Gastroesophageal sphincter (tissue), 4 donors: ENCODE measurements around the gene ARHGEF16. TPM values are rescaled to one million over a fixed set of nuclear protein-coding genes. Genes with fewer than 3 reads are reported as not detected.

ENCODE experiments used
- ATAC-seq: fragments of 150-250 bp; one replicate; pipeline ENCODE4 v1.9.1; 2016; ENCODE audit warnings: mild to moderate bottlenecking, moderate library complexity
- H3K27ac ChIP-seq, 4 donors: fragments of 200-600 bp; sonication (generic) in 3 of 4; 1 replicate in 3 of 4; 2 replicates in 1 of 4; pipeline ENCODE4 v1.5.1; 2016 to 2019
- H3K27me3 ChIP-seq: fragments of 200-600 bp; sonication (generic); one replicate; pipeline ENCODE4 v1.5.1; 2019
- H3K36me3 ChIP-seq, 2 donors: fragments of 200-600 bp; sonication (generic); one replicate each; pipeline ENCODE4 v1.5.1; 2019; ENCODE audit warnings: control low read depth in 1 of 2
- H3K4me1 ChIP-seq, 3 donors: fragments of 200-600 bp; sonication (generic); 1 replicate in 2 of 3; 2 replicates in 1 of 3; pipeline ENCODE4 v1.5.1; 2016 to 2019; ENCODE audit warnings: control low read depth in 2 of 3
- H3K4me3 ChIP-seq, 2 donors: fragments of 200-600 bp; sonication (generic); one replicate each; pipeline ENCODE4 v1.5.1; 2019; ENCODE audit warnings: mild to moderate bottlenecking in 1 of 2, moderate library complexity in 1 of 2
- H3K9me3 ChIP-seq, 3 donors: fragments of 200-600 bp; sonication (generic); one replicate each; pipeline ENCODE4 v1.5.1; 2017 to 2019; ENCODE audit warnings: control low read depth in 2 of 3
- EP300 ChIP-seq: sonication (generic); formaldehyde crosslinking; IDR thresholded peaks from one replicate; pipeline ENCODE4 v1.6.1; 2017; ENCODE audit warnings: antibody characterized with exemption, mild to moderate bottlenecking
- POLR2A ChIP-seq, 2 donors: fragments of 450-650 bp; IDR thresholded peaks; one replicate each; pipeline ENCODE4 v1.6.1; 2017; ENCODE audit warnings: antibody characterized with exemption in 2 of 2, mild to moderate bottlenecking in 2 of 2, moderate library complexity in 1 of 2
- POLR2AphosphoS5 ChIP-seq: sonication (generic); formaldehyde crosslinking; IDR thresholded peaks from one replicate; pipeline ENCODE4 v1.6.1; 2017; ENCODE audit warnings: antibody characterized with exemption
- WGBS, 2 donors: methylation state at CpG; one replicate each; pipeline ENCODE4 v1.1.5; 2018; ENCODE audit warnings: low coverage in 1 of 2; 5-methylcytosine and 5-hydroxymethylcytosine counted together
- total RNA-seq, 4 donors: library from RNA; depleted of rRNA; stranded (reverse); fragments of >200 nt; gene quantifications; one replicate each; pipeline ENCODE4 v1.1.0, GENCODE V29; 2016
- TF ChIP-seq, protein P1 (sequence below), 4 experiments: fragments of 200-600 bp in 2 of 4; fragments of 450-650 bp in 2 of 4; sonication (generic) in 1 of 4; IDR thresholded peaks; one replicate each; pipeline ENCODE4 v1.5.1; 2017 to 2019; ENCODE audit warnings: antibody characterized with exemption in 4 of 4, mild to moderate bottlenecking in 2 of 4, moderate library complexity in 2 of 4

The ARHGEF16 gene
- total RNA-seq, 4 donors from 2014 or later, result 0.54 to 2.3 (median 0.87) TPM

DNA sequence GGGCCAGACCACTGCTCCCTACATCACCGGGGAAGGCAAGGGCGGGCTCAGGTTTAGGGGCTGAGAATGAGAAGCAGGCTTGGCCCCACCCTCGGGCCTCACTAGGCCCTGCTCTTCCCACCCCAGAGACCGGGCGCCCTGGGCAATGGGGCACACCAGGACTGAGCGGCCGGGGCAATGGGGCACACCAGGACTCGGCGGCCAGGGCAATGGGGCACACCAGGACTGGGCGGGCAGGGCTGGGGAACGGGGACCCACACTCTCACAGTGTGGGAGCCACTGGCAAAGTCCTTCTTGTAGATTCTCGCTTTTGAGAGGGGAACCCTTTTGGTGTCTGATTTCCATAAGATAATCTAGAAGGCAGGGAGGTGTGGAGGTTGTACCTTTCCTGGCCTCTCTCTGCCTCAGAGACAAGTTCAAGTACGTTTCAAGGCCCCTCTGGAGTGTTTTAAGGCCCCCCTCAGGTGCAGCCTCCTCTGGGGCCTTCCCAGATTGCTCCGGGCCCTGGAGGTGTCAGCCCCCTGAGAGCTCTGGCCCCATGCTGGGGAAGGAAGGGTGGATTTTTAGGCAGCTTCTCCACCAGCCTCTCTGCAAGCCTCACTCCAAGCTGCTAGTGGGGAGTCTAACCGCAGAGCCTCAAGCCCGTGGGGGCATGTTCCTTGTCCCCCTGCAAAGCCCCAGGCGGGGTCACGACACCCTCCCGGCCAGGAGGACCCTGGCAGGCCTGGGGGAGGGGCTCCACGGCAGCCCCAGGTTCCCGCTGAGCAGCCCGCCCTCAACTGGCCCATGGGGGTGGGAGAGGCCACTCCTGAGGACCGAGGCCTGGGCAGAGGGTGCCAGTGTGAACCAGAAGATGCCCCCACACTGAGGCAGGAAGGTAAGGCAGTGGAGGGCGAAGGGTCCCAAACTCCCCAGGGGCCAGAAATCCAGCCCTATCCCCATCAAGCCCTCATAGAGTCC is 66.2 kb downstream of the ARHGEF16 start:
- Histone ChIP-seq H3K9me3 (no peaks in the 10 kb centered on the region), H3K27ac (no peak overlapping the region), H3K36me3 (no peaks in the 10 kb centered on the region), H3K27me3 (peaks cover 14% of the 10 kb centered on the region), H3K4me1 (no peaks in the 10 kb centered on the region), H3K4me3 (no peak overlapping the region)
- TF ChIP-seq POLR2AphosphoS5, result no peak
- no peak for ATAC-seq
- 88 to 95% methylated on average over 2 to 3 of the region's 24 CpGs for WGBS, 2 donors

GRCh38 chr1:3521426-3521825 is 67.0 kb downstream of the ARHGEF16 start:
- no CpG with 5 or more reads among the region's 16 CpGs for WGBS, 2 donors
- H3K4me1 ChIP-seq, result no peaks in the 10 kb centered on the region

GRCh38 chr1:3522112-3522511 is 67.6 kb downstream of the ARHGEF16 start:
- no peak overlapping the region for H3K4me3 ChIP-seq
- H3K27me3 ChIP-seq, result peaks cover 26% of the 10 kb centered on the region
- no peaks in the 10 kb centered on the region for H3K36me3 ChIP-seq
- no peaks in the 10 kb centered on the region for H3K9me3 ChIP-seq
- H3K4me1 ChIP-seq, result no peaks in the 10 kb centered on the region
- 100% methylated on average over 1 of the region's 13 CpGs; no CpG with 5 or more reads in 1 of the 2 donors for WGBS, 2 donors
- ATAC-seq, result no peak
- H3K27ac ChIP-seq, result no peak overlapping the region
- TF ChIP-seq POLR2A (IDR thresholded peaks at IDR 0.05), result no peak
- TF ChIP-seq, protein P1, sequence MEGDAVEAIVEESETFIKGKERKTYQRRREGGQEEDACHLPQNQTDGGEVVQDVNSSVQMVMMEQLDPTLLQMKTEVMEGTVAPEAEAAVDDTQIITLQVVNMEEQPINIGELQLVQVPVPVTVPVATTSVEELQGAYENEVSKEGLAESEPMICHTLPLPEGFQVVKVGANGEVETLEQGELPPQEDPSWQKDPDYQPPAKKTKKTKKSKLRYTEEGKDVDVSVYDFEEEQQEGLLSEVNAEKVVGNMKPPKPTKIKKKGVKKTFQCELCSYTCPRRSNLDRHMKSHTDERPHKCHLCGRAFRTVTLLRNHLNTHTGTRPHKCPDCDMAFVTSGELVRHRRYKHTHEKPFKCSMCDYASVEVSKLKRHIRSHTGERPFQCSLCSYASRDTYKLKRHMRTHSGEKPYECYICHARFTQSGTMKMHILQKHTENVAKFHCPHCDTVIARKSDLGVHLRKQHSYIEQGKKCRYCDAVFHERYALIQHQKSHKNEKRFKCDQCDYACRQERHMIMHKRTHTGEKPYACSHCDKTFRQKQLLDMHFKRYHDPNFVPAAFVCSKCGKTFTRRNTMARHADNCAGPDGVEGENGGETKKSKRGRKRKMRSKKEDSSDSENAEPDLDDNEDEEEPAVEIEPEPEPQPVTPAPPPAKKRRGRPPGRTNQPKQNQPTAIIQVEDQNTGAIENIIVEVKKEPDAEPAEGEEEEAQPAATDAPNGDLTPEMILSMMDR (IDR thresholded peaks at IDR 0.05), result no peak
- TF ChIP-seq POLR2AphosphoS5, result no peak
- no peak for TF ChIP-seq EP300

More at GRCh38 chr1:3521426-3521825, 67.0 kb downstream of the ARHGEF16 start:
- TF ChIP-seq POLR2AphosphoS5 (no peak), POLR2A (IDR thresholded peaks at IDR 0.05) (no peak)
- TF ChIP-seq, protein P1 (IDR thresholded peaks at IDR 0.05), result no peak
- Histone ChIP-seq H3K36me3 (no peaks in the 10 kb centered on the region), H3K4me3 (no peak overlapping the region), H3K27me3 (peaks cover 21% of the 10 kb centered on the region), H3K9me3 (no peaks in the 10 kb centered on the region), H3K27ac (no peak overlapping the region)
- no peak for ATAC-seq

DNA sequence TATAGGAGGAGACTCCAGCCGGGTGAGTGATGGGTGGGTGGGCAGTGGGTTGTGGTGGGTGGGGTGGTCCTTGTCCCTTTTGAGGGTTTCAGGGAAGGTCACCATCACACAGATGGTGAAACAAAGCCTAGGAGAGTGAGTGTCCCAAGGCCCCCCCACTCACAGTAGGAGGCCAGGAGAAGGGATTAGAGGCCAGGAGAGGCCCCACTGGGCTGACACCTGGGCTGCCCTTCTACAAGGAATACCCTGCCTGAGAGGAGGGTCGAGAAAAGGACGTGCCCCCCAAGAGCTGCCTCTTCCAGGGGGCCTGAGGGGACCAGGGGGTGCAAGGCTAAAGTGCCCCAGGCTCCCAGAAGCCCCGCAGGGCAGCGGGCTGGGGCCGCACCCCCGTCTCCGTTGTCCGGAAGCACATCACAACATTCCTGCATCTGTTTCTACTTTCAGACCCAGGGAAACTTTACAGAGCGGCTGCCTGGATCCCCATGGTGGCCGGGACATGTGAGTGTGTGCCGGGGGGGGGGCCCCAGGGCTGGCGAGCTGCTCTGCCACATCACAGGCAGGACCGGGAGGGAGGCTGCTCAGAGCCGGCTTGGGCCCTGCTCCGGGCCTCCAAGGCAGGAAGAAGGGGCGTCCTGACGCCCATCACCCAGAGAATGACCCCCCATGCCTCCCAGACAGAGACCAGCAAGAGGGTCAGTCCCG is 68.2 kb downstream of the ARHGEF16 start:
- peaks cover 32% of the 10 kb centered on the region for H3K27me3 ChIP-seq
- H3K9me3 ChIP-seq, result no peaks in the 10 kb centered on the region
- no peaks in the 10 kb centered on the region for H3K36me3 ChIP-seq
- no peaks in the 10 kb centered on the region for H3K4me1 ChIP-seq
- WGBS, 2 donors, result 100% methylated on average over 1 of the region's 19 CpGs; no CpG with 5 or more reads in 1 of the 2 donors
- H3K4me3 ChIP-seq, result no peak overlapping the region
- H3K27ac ChIP-seq, result no peak overlapping the region
- no peak for TF ChIP-seq EP300
- TF ChIP-seq, protein P1 (IDR thresholded peaks at IDR 0.05), result no peak
- no peak for TF ChIP-seq POLR2A (IDR thresholded peaks at IDR 0.05)
- no peak for TF ChIP-seq POLR2AphosphoS5
- no peak for ATAC-seq

DNA sequence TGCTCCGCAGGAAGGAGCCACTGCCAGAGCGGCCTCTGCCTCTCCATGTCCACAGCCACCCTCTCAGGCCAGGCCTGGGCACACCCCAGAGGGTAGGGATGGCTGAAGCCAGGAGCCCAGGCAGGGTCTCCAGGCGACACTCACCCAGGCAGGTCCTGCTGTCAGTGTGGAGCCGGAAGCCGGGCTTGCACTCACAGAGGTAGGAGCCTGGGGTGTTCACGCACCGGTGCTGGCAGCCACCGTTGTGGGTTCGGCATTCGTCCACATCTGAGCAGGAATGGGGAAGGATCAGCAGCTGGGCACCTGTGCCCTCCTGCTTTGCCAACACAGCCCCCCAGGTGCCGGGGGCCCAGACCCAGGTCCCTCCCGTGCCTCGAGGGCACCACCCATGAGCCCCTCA is 69.5 kb downstream of the ARHGEF16 start:
- WGBS, 2 donors, result no CpG with 5 or more reads among the region's 13 CpGs
- TF ChIP-seq POLR2A (IDR thresholded peaks at IDR 0.05), result no peak
- TF ChIP-seq, protein P1 (IDR thresholded peaks at IDR 0.05), result no peak
- TF ChIP-seq EP300, result no peak
- Histone ChIP-seq H3K9me3 (no peaks in the 10 kb centered on the region), H3K4me3 (no peak overlapping the region), H3K27ac (no peak overlapping the region), H3K4me1 (peaks cover 0 to 2% (median 0%) of the 10 kb centered on the region in 3 donors), H3K36me3 (no peaks in the 10 kb centered on the region), H3K27me3 (peaks cover 44% of the 10 kb centered on the region)
- no peak for ATAC-seq
